HCT116 (cell line): Measurements from ENCODE around the gene HTRA3. TPM values are rescaled to one million over a fixed set of nuclear protein-coding genes. Genes with fewer than 3 reads are reported as not detected.

Experiments
- ATAC-seq: fragments of 200-7000 bp; cut with Tn5 transposase; 2 replicates; pipeline ENCODE4 v1.9.1; 2020; ENCODE audit warnings: mild to moderate bottlenecking, moderate library complexity
- BruUV-seq: library from RNA; stranded (reverse); fragments of 400-500 nt; replicated peaks from 2 replicates; lab custom pipeline; 2021; lab: Mats Ljungman, UMichigan
- CTCF ChIA-PET: fragments of 300-600 bp; sonication (Branson Sonifier 250); formaldehyde crosslinking; loops from one replicate; lab custom pipeline; 2021; ENCODE audit warnings: antibody characterized with exemption; lab: Charles Lee
- POLR2A ChIA-PET: fragments of 300-600, 350-600 bp; sonication (Branson Sonifier 250); formaldehyde crosslinking; loops from one replicate; lab custom pipeline; 2021; ENCODE audit warnings: antibody characterized with exemption; lab: Charles Lee
- RAD21 ChIA-PET, 2 experiments: fragments of 300-600 bp; sonication (Branson Sonifier 250); formaldehyde crosslinking; loops; one replicate each; lab custom pipeline; 2023; ENCODE audit warnings: low total read pairs in 2 of 2; ENCODE audit not compliant: uncharacterized antibody in 2 of 2, unreplicated experiment in 2 of 2, low non-redundant PET in 1 of 2; lab: Charles Lee
- DNase-seq: peaks from one replicate; pipeline ENCODE4 v3.0.0-alpha.2; 2010; ENCODE audit warnings: low read depth, low spot score
- H2AFZ ChIP-seq: fragments of 200-600 bp; shearing (Covaris generic), sonication (generic); 2 replicates; pipeline ENCODE4 v1.6.1; 2017; ENCODE audit warnings: low read depth, mixed run types, mixed read lengths, antibody characterized with exemption, low read length; ENCODE audit not compliant: poor library complexity, severe bottlenecking
- H3K27ac ChIP-seq: 2 replicates; pipeline ENCODE4 v1.5.1; 2012; ENCODE audit warnings: low read depth, low read length
- H3K27me3 ChIP-seq: fragments of 200-600 bp; sonication (generic); 2 replicates; pipeline ENCODE4 v1.6.1; 2016; ENCODE audit warnings: mixed run types, low read length, mixed read lengths; ENCODE audit not compliant: insufficient read depth
- H3K36me3 ChIP-seq, 2 experiments: fragments of 200-500 bp in 1 of 2; fragments of 200-600 bp in 1 of 2; sonication (Bioruptor generic) in 1 of 2; sonication (generic) in 1 of 2; 2 replicates each; pipeline versions ENCODE4 v1.5.1 to v1.6.1; 2014 to 2016; ENCODE audit warnings: low read length in 2 of 2, inconsistent platforms in 1 of 2, mixed read lengths in 1 of 2, mixed run types in 1 of 2; ENCODE audit not compliant: insufficient read depth in 2 of 2, control insufficient read depth in 1 of 2
- H3K4me1 ChIP-seq, 2 experiments: fragments of 200-600 bp in 1 of 2; sonication (generic) in 1 of 2; 2 replicates each; pipeline versions ENCODE4 v1.5.1 to v1.6.1; 2012 to 2017; ENCODE audit warnings: low read length in 2 of 2, inconsistent platforms in 1 of 2, mild to moderate bottlenecking in 1 of 2, mixed read lengths in 1 of 2, mixed run types in 1 of 2, moderate library complexity in 1 of 2; ENCODE audit not compliant: insufficient read depth in 2 of 2, control insufficient read depth in 1 of 2
- H3K4me2 ChIP-seq: fragments of 200-600 bp; sonication (generic); 2 replicates; pipeline ENCODE4 v1.6.1; 2017; ENCODE audit warnings: mixed run types, low read length, mixed read lengths
- H3K4me3 ChIP-seq, 2 experiments: fragments of 200-600 bp in 1 of 2; sonication (generic) in 1 of 2; replicated peaks in 1 of 2; 2 replicates each; pipeline ENCODE4 v1.5.1; 2011 to 2016; ENCODE audit warnings: low read length in 2 of 2, control low read depth in 1 of 2, low read depth in 1 of 2, mild to moderate bottlenecking in 1 of 2, mixed read lengths in 1 of 2, mixed run types in 1 of 2
- H3K79me2 ChIP-seq: fragments of 200-600 bp; sonication (generic); 2 replicates; pipeline ENCODE4 v1.6.1; 2017; ENCODE audit warnings: mild to moderate bottlenecking, mixed run types, low read length, moderate library complexity, mixed read lengths; ENCODE audit not compliant: insufficient read depth
- H3K9ac ChIP-seq: fragments of 200-600 bp; sonication (generic); 2 replicates; pipeline ENCODE4 v1.6.1; 2016; ENCODE audit warnings: low read length, mixed read lengths
- H3K9me2 ChIP-seq: fragments of 200-600 bp; sonication (generic), shearing (Covaris generic); 2 replicates; pipeline ENCODE4 v1.6.1; 2017; ENCODE audit warnings: mixed run types, mild to moderate bottlenecking, moderate library complexity; ENCODE audit not compliant: insufficient read depth
- H3K9me3 ChIP-seq, 2 experiments: fragments of 200-500 bp in 1 of 2; fragments of 200-600 bp in 1 of 2; sonication (Bioruptor generic) in 1 of 2; sonication (generic) in 1 of 2; 2 replicates each; pipeline ENCODE4 v1.6.1; 2014 to 2017; ENCODE audit warnings: low read length in 2 of 2, mixed read lengths in 2 of 2, inconsistent platforms in 1 of 2, low read depth in 1 of 2, mild to moderate bottlenecking in 1 of 2, mixed run types in 1 of 2, moderate library complexity in 1 of 2; ENCODE audit not compliant: control insufficient read depth in 1 of 2, insufficient read depth in 1 of 2
- H4K20me1 ChIP-seq: fragments of 200-600 bp; sonication (generic), shearing (Covaris generic); 2 replicates; pipeline ENCODE4 v1.6.1; 2017; ENCODE audit warnings: mixed run types, mild to moderate bottlenecking, moderate library complexity; ENCODE audit not compliant: insufficient read depth
- CEBPB ChIP-seq: IDR thresholded peaks from 2 replicates; pipeline ENCODE4 v1.6.1; 2012; ENCODE audit warnings: low read depth
- CTCF ChIP-seq, 3 experiments: fragments of 200-600 bp in 1 of 3; sonication (generic) in 1 of 3; IDR thresholded peaks in 2 of 3; conservative IDR thresholded peaks in 1 of 3; 2 replicates each; pipeline ENCODE4 v1.5.1; 2012 to 2017; ENCODE audit warnings: low read depth in 2 of 3, low read length in 2 of 3, antibody characterized with exemption in 1 of 3, borderline replicate concordance in 1 of 3, control low read depth in 1 of 3, mild to moderate bottlenecking in 1 of 3, mixed read lengths in 1 of 3, mixed run types in 1 of 3, moderate library complexity in 1 of 3; ENCODE audit not compliant: insufficient read depth in 1 of 3
- EGR1 ChIP-seq: IDR thresholded peaks from 2 replicates; pipeline ENCODE4 v1.6.1; 2012; ENCODE audit warnings: low read depth
- EZH2 ChIP-seq: fragments of 200-600 bp; sonication (generic); IDR thresholded peaks from 2 replicates; pipeline ENCODE4 v1.6.1; 2017; ENCODE audit warnings: antibody characterized with exemption, mixed run types
- EZH2phosphoT487 ChIP-seq: fragments of 200-600 bp; IDR thresholded peaks from 2 replicates; pipeline ENCODE4 v1.6.1; 2018; ENCODE audit warnings: antibody characterized with exemption, borderline replicate concordance
- FOSL1 ChIP-seq: IDR thresholded peaks from 2 replicates; pipeline ENCODE4 v1.6.1; 2012; ENCODE audit warnings: low read depth
- JUND ChIP-seq: IDR thresholded peaks from 2 replicates; pipeline ENCODE4 v1.6.1; 2012
- MAX ChIP-seq: IDR thresholded peaks from 2 replicates; pipeline ENCODE4 v1.6.1; 2012
- POLR2A ChIP-seq: IDR thresholded peaks from 2 replicates; pipeline ENCODE4 v1.7.0; 2011; ENCODE audit warnings: borderline replicate concordance; ENCODE audit not compliant: insufficient read depth, insufficient read length; ENCODE audit errors: extremely low read depth
- POLR2AphosphoS5 ChIP-seq: IDR thresholded peaks from 2 replicates; pipeline ENCODE4 v1.6.1; 2011; ENCODE audit warnings: mild to moderate bottlenecking, low read depth, low read length, moderate library complexity
- REST ChIP-seq: IDR thresholded peaks from 2 replicates; pipeline ENCODE4 v1.6.1; 2012; ENCODE audit warnings: low read depth
- SP1 ChIP-seq: IDR thresholded peaks from 2 replicates; pipeline ENCODE4 v1.6.1; 2012; ENCODE audit warnings: low read depth
- SRF ChIP-seq: IDR thresholded peaks from 2 replicates; pipeline ENCODE4 v1.6.1; 2012; ENCODE audit warnings: low read depth
- TCF7L2 ChIP-seq: IDR thresholded peaks from 2 replicates; pipeline ENCODE4 v1.7.0; 2011; ENCODE audit warnings: borderline replicate concordance, inconsistent platforms; ENCODE audit not compliant: insufficient read depth, insufficient read length; ENCODE audit errors: extremely low read depth
- YY1 ChIP-seq: IDR thresholded peaks from 2 replicates; pipeline ENCODE4 v1.6.1; 2011; ENCODE audit warnings: low read length, low read depth, moderate library complexity, mild to moderate bottlenecking; ENCODE audit not compliant: insufficient replicate concordance; ENCODE audit errors: extremely low read depth
- ZFX ChIP-seq: fragments of 450-650 bp; IDR thresholded peaks from 2 replicates; pipeline ENCODE4 v1.6.1; 2017
- ZNF274 ChIP-seq: fragments of 200-500 bp; sonication (Bioruptor generic); IDR thresholded peaks from 2 replicates; pipeline ENCODE4 v1.6.1; 2014; ENCODE audit warnings: mild to moderate bottlenecking, low read depth, low read length, inconsistent platforms
- intact Hi-C: fragments of 100-400 bp; cut with micrococcal nuclease; formaldehyde crosslinking; loops from 2 replicates; pipeline ENCODE4 v1.10.0; 2022
- total RNA-seq: library from RNA; stranded (reverse); gene quantifications from one replicate; pipeline ENCODE4 v1.2.1, GENCODE V29; 2021; ENCODE audit not compliant: unreplicated experiment
- TF ChIP-seq, protein P1 (sequence below): IDR thresholded peaks from 2 replicates; pipeline ENCODE4 v1.6.1; 2012

The HTRA3 gene
- total RNA-seq, 1 experiment from 2014 or later = not detected

DNA sequence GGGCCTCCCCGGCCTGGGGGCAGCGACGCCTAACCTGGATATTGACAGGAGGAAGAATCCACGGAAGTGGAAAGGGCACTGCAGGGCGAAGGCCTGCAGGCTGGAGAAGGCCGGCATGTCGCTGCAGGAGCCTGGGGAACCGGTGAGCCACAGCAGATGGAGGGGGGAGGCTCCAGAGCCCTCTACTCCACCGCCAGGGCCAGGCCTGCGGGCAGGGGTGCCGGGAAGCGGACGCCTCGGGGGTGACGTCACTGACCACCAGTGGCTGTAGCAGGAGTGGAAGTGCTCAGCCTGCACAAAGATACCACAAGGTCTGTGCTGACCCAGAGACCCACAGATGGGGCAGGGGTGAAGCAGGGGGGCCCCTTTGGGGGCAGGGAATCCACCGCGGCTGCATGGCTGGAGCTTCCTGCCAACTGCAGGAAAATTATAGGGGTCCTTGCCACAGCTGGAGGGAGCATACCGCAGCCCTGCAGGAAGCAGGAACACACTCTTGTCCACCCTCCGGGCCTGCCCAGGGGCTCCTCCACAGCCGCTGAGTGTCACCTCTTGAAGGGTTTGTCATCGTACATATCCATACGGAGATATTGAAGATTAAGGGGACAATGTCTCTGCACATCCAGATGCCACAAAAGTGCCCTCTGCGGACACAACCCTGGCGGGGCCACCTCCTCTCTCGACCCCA, 7.6 kb upstream of the HTRA3 start (continued):
- TF ChIP-seq CTCF (IDR thresholded peaks at IDR 0.05 in 2 of 3, conservative IDR thresholded peaks at IDR 0.05 in 1 of 3; ENCODE audit: borderline replicate concordance in 1 of 3, insufficient read depth in 1 of 3, low read depth in 2 of 3, low read length in 2 of 3) = no peak
- TF ChIP-seq CEBPB = no peak
- TF ChIP-seq YY1 = no peak
- TF ChIP-seq EZH2 = no peak
- TF ChIP-seq SP1 = no peak
- TF ChIP-seq ZFX = no peak
- no peak for TF ChIP-seq ZNF274
- TF ChIP-seq, all 23 proteins: peak for 0

DNA sequence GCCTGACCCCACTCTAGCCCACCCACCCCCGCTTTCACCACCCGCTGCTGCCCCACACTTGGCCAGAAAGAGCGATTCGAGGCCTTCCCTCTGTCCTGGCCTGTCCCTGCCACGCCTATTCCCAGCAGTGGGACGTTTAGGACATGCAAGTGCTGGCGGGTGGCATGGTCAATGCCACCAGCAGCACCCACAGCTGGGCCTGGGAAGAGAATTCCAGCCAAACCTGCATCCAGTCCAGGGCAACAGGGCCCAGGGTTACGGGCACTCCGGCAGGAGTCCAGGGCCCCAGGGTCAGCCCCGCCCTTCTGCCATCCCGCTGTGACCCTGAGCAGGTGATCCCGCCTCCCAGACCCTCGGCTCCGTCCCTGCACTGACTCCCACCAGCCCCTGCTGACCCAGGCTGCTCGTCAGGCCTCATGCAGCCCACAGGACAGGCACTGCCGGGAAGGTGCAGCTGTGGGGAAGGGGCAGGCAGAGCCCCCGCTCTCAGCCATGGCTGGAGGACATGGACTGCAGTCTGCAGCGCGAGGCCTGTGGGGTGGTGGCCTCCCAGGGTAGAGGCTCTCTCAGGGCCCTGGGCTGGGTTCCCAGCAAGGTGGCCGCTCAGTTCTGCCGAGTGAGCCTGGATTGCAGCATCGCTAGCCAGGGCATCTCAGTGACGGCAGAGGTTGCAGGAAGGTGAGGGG, 6.8 kb upstream of the HTRA3 start:
- Histone ChIP-seq H3K79me2 (no peaks in the 10 kb centered on the region), H3K27me3 (no peaks in the 10 kb centered on the region), H3K36me3 (no peaks in the 10 kb centered on the region), H3K4me2 (no peak overlapping the region), H4K20me1 (no peaks in the 10 kb centered on the region), H3K9me3 (no peaks in the 10 kb centered on the region), H3K4me1 (no peaks in the 10 kb centered on the region)
- POLR2A ChIA-PET = no interaction called here
- DNase-seq = no peak
- TF ChIP-seq EZH2phosphoT487 = no peak
- no peak for TF ChIP-seq SP1
- TF ChIP-seq FOSL1 = no peak
- no peak for TF ChIP-seq EZH2
- TF ChIP-seq TCF7L2 = no peak
- TF ChIP-seq, protein P1, sequence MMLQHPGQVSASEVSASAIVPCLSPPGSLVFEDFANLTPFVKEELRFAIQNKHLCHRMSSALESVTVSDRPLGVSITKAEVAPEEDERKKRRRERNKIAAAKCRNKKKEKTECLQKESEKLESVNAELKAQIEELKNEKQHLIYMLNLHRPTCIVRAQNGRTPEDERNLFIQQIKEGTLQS = no peak
- no peak for TF ChIP-seq POLR2AphosphoS5
- no peak for TF ChIP-seq POLR2A
- TF ChIP-seq MAX = no peak
- TF ChIP-seq YY1 = no peak
- TF ChIP-seq JUND = no peak
- no peak for TF ChIP-seq REST
- TF ChIP-seq SRF = no peak
- TF ChIP-seq EGR1 = no peak
- TF ChIP-seq, all 23 proteins: peak for 0
- ChIA-PET CTCF (no interaction called here), RAD21 (no interaction called here)
- intact Hi-C loops = no loop called here
- H3K4me3 ChIP-seq = no peak overlapping the region
- no TSS peak for BruUV-seq
- no peak overlapping the region for H2AFZ ChIP-seq
- no peak overlapping the region for H3K9ac ChIP-seq
- H3K9me2 ChIP-seq = no peaks in the 10 kb centered on the region
- no peak for ATAC-seq
- no peak overlapping the region for H3K27ac ChIP-seq
